ENCODE measurements around the gene LIPA.

Gene LIPA

DNA sequence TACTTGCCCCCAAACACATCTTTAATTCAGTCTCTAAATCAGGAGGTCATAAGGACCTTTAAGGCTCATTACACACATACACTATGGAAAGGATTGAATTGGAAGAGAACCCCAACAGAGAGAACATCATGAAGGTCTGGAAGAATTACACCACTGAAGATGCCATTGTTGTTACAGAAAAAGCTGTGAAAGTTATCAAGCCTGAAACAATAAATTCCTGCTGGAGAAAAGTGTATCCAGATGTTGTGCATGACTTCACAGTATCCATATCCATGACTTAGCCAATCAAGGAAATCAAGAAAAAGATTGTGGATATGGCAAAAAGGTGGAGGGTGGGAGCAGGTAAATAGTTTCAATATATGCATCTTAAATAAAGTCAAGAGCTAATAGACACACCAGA is 13.7 kb downstream of the LIPA start:
- Histone ChIP-seq H3K36me3 (ENCODE audit: insufficient read depth, low read length) (peaks cover 10% of the 10 kb centered on the region), H3K9ac (ENCODE audit: low read length) (no peak overlapping the region), H3K9me3 (ENCODE audit: low read length) (no peaks in the 10 kb centered on the region), H3K4me3 (ENCODE audit: low read depth in 1 of 2, low read length in 2 of 2) (no peak overlapping the region), H3K4me1 (ENCODE audit: insufficient read depth, low read length) (no peaks in the 10 kb centered on the region), H3K27me3 (ENCODE audit: control insufficient read depth in 1 of 2, insufficient read depth in 2 of 2, low read length in 2 of 2) (no peaks in the 10 kb centered on the region), H3K27ac (ENCODE audit: low read depth, low read length) (no peak overlapping the region)

DNA sequence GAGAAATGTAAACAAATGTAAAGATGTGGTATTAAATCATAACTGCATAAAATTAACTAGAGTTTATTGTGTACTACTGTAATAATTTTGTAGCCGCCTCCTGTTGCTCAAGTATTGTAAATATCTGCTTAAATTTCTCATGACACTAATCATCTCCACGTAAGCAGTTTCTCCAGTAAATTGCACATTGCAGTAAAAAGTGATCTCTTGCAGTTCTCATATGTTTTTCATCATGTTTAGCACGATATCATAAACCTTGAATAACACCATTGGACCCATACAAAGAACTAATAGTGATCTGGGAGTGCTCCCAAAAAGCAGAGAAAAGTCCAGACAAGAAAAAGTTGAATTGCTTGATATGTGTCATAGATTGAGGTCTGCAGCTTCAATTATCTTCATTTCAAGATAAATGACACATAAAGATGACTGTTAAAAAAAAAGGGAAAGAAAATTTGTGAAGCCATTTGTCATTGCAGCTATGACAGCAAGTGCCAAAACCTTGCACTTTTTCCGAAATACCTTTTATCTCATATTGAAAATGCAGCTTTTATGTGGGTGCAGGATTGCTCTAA is 15.3 kb downstream of the LIPA start:
- H3K4me1 ChIP-seq (ENCODE audit: insufficient read depth, low read length), result no peaks in the 10 kb centered on the region
- H3K9me3 ChIP-seq (ENCODE audit: low read length), result no peaks in the 10 kb centered on the region
- H3K27ac ChIP-seq (ENCODE audit: low read depth, low read length), result no peak overlapping the region
- peaks cover 10% of the 10 kb centered on the region for H3K36me3 ChIP-seq (ENCODE audit: insufficient read depth, low read length)
- H3K9ac ChIP-seq (ENCODE audit: low read length), result no peak overlapping the region
- H3K4me3 ChIP-seq (ENCODE audit: low read depth in 1 of 2, low read length in 2 of 2), result no peak overlapping the region
- H3K27me3 ChIP-seq (ENCODE audit: control insufficient read depth in 1 of 2, insufficient read depth in 2 of 2, low read length in 2 of 2), result no peaks in the 10 kb centered on the region

DNA sequence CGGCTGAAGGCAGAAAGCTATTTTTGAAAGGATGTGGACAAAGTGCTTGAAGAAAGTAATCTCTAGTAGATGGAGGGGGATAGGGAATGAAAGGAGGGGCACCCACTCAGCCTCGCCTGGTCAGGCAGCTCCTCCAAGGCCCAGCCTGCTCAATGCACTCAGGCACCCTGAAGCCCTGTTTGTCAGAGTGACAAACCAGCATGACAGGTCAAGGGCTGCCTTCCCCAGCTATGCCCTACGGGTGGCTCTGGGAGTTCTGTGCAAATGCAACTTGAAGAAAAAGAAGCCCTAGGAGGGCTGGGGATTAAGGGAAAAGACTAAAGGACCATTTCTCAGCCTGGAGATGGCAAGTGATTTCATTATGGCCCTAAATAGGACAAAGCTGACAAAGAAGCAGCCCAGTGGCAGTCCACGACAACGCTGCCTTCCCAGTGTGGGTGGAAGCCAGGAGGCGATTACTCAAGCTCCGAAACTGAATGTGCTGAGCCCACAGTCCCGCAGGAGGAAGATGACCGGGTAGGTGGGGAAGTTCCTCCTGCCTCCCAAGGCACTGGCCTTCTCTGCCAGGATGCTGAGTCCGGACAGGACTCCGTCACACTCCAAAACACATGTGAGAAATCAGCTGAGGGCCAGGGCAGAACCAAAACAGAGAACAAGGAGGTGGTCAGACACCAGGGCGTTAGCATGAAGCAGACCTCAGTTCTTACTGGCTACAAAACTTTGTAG is 16.3 kb downstream of the LIPA start:
- no peaks in the 10 kb centered on the region for H3K27me3 ChIP-seq (ENCODE audit: control insufficient read depth in 1 of 2, insufficient read depth in 2 of 2, low read length in 2 of 2)
- H3K4me3 ChIP-seq (ENCODE audit: low read depth in 1 of 2, low read length in 2 of 2), result no peak overlapping the region
- peaks cover 10% of the 10 kb centered on the region for H3K36me3 ChIP-seq (ENCODE audit: insufficient read depth, low read length)
- no peaks in the 10 kb centered on the region for H3K4me1 ChIP-seq (ENCODE audit: insufficient read depth, low read length)
- H3K27ac ChIP-seq (ENCODE audit: low read depth, low read length), result no peak overlapping the region
- no peaks in the 10 kb centered on the region for H3K9me3 ChIP-seq (ENCODE audit: low read length)
- no peak overlapping the region for H3K9ac ChIP-seq (ENCODE audit: low read length)

DNA sequence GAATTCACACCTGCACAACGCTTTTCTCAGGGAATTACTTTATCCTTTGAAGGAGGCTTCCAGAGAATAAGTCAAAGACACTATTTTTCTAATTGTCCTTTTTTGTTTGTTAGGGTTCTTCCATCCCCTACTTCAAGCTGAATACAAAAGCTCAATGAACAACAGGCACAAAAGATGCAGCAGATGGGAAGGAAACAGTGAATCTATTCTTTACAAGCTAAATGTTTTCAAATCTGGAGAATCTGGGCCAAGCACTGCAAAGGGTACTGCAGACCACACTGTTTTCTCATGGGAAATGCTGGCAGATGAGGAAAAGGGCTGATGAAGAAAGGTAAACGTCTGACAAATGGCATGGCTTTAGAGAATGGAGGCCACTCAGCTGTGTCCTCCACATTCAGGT is 18.5 kb downstream of the LIPA start:
- Histone ChIP-seq H3K9ac (ENCODE audit: low read length) (no peak overlapping the region), H3K4me3 (ENCODE audit: low read depth in 1 of 2, low read length in 2 of 2) (no peak overlapping the region), H3K27ac (ENCODE audit: low read depth, low read length) (no peak overlapping the region), H3K27me3 (ENCODE audit: control insufficient read depth in 1 of 2, insufficient read depth in 2 of 2, low read length in 2 of 2) (no peaks in the 10 kb centered on the region), H3K9me3 (ENCODE audit: low read length) (no peaks in the 10 kb centered on the region), H3K4me1 (ENCODE audit: insufficient read depth, low read length) (no peaks in the 10 kb centered on the region), H3K36me3 (ENCODE audit: insufficient read depth, low read length) (peaks cover 2% of the 10 kb centered on the region)

DNA sequence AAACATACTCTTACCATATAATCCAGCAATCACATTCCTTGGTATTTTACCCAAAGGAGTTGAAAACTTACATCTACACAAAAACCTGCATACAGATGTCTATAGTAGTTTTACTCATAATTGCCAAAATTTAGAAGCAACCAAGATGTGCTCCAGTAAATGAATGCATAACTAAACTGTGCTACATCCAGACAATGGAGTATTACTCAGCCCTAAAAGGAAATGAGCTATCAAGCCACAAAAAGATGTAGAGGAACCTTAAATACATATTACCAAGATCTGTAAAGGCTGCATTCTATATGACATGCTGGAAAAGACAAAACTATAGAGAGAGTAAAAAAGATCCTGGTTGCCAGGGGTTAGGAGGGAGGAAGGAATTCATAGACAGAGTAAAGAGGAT is 22.6 kb downstream of the LIPA start:
- no peak overlapping the region for H3K27ac ChIP-seq (ENCODE audit: low read depth, low read length)

DNA sequence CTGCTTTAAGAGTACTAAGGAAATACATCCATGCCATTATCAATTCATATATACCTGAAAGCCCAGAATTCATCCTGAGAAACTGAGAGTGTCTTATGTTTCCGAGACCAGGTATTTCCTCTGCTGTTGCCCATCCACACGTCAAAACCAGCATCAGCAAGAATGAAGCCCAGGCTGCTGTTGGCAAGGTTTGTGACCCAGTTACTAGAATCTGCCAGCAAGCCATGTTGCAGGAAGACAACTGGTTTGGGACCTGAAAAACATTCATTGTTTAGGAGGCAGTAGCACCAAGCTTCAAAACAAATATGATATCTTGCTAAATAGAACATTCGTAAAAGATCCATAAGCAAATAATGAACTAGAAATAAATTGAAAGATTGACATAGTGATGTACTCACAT is 23.4 kb downstream of the LIPA start:
- Histone ChIP-seq H3K9me3 (ENCODE audit: low read length) (no peaks in the 10 kb centered on the region), H3K4me3 (ENCODE audit: low read depth in 1 of 2, low read length in 2 of 2) (no peak overlapping the region), H3K36me3 (ENCODE audit: insufficient read depth, low read length) (peaks cover 16% of the 10 kb centered on the region), H3K27me3 (ENCODE audit: control insufficient read depth in 1 of 2, insufficient read depth in 2 of 2, low read length in 2 of 2) (no peaks in the 10 kb centered on the region), H3K27ac (ENCODE audit: low read depth, low read length) (no peak overlapping the region), H3K9ac (ENCODE audit: low read length) (no peak overlapping the region), H3K4me1 (ENCODE audit: insufficient read depth, low read length) (no peaks in the 10 kb centered on the region)

More for the DNA sequence above, 22.6 kb downstream of the LIPA start:
- no peak overlapping the region for H3K4me3 ChIP-seq (ENCODE audit: low read depth in 1 of 2, low read length in 2 of 2)
- no peak overlapping the region for H3K9ac ChIP-seq (ENCODE audit: low read length)
- H3K36me3 ChIP-seq (ENCODE audit: insufficient read depth, low read length), result peaks cover 16% of the 10 kb centered on the region
- no peaks in the 10 kb centered on the region for H3K4me1 ChIP-seq (ENCODE audit: insufficient read depth, low read length)
- H3K27me3 ChIP-seq (ENCODE audit: control insufficient read depth in 1 of 2, insufficient read depth in 2 of 2, low read length in 2 of 2), result no peaks in the 10 kb centered on the region
- no peaks in the 10 kb centered on the region for H3K9me3 ChIP-seq (ENCODE audit: low read length)

DNA sequence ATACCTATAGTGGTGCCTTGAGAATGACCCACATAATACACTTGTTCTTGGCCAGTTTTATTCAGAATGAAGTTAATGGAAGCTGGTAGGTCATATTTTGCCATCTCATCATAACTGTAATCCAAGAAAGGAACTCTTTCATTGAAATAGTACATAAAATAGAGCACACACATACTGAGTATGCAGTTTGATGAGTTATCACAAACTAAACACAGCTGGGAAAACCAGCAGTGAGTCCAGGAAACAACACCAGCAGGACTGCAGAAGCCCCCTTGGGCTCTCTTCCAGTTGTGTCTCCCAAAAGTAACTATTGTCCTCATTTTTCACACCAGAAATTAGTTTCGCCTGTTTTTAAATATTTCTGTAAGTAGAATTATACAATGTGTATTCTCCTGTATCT is 24.7 kb downstream of the LIPA start:
- peaks cover 16% of the 10 kb centered on the region for H3K36me3 ChIP-seq (ENCODE audit: insufficient read depth, low read length)
- no peaks in the 10 kb centered on the region for H3K4me1 ChIP-seq (ENCODE audit: insufficient read depth, low read length)
- no peaks in the 10 kb centered on the region for H3K27me3 ChIP-seq (ENCODE audit: control insufficient read depth in 1 of 2, insufficient read depth in 2 of 2, low read length in 2 of 2)
- H3K9me3 ChIP-seq (ENCODE audit: low read length), result no peaks in the 10 kb centered on the region
- no peak overlapping the region for H3K9ac ChIP-seq (ENCODE audit: low read length)
- H3K27ac ChIP-seq (ENCODE audit: low read depth, low read length), result no peak overlapping the region
- H3K4me3 ChIP-seq (ENCODE audit: low read depth in 1 of 2, low read length in 2 of 2), result no peak overlapping the region

DNA sequence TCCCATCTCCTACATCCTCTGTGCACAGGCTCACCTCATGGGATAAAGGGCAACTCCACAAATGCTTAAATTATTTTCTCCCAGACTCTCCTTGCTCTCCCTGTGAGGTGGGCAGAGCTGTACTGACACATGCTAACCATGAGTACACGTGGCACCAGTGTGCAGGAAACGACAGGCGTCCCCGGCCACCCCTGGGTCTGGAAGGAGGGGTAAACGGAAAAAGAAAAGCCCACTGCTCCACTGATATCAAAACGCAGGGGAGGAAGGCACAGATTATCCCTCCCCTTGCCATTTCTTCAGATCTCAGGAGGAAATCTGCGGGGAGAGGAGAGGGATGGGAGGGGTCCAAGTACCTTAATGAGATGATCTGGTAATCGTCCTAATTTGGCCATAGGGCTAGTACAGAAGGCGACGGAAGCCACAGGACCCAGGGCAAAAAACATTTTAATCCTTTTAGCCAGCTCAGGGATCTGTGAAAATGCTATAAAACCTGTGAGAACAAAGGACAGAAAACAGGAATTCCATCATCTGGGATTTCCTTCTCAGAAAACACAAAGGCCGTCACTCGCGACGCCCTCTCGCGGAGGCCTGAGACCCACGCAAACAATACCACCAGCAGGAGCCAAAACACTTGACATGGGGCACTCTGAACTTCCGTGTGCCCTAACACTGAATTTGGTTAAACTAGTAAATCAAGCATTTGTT is 26.7 kb downstream of the LIPA start:
- no peak overlapping the region for H3K4me3 ChIP-seq (ENCODE audit: low read depth in 1 of 2, low read length in 2 of 2)
- H3K36me3 ChIP-seq (ENCODE audit: insufficient read depth, low read length), result peaks cover 21% of the 10 kb centered on the region
- H3K4me1 ChIP-seq (ENCODE audit: insufficient read depth, low read length), result no peaks in the 10 kb centered on the region
- H3K27me3 ChIP-seq (ENCODE audit: control insufficient read depth in 1 of 2, insufficient read depth in 2 of 2, low read length in 2 of 2), result no peaks in the 10 kb centered on the region
- H3K9me3 ChIP-seq (ENCODE audit: low read length), result no peaks in the 10 kb centered on the region
- H3K27ac ChIP-seq (ENCODE audit: low read depth, low read length), result no peak overlapping the region
- H3K9ac ChIP-seq (ENCODE audit: low read length), result no peak overlapping the region

DNA sequence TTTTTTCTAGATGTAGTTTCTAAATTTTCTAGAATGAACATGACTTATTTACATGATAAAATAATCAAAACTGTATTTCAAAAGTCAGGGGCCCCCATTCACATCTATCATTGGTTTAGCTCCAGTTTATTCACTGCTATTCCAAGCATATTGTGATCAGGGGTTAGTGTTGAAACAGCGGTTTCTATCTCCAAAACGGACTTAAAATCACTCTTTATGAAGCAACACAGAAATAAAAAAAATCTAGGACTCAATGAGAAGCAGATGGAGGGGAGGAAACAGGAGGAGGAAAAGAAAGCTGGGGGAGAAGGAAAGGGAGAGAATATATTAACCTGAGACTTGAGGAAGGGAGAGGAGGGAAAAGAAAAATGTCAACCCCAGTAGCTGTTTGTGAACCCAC is 29.7 kb downstream of the LIPA start:
- no peak overlapping the region for H3K9ac ChIP-seq (ENCODE audit: low read length)
- H3K36me3 ChIP-seq (ENCODE audit: insufficient read depth, low read length), result peaks cover 10% of the 10 kb centered on the region
- H3K27ac ChIP-seq (ENCODE audit: low read depth, low read length), result no peak overlapping the region
- H3K27me3 ChIP-seq (ENCODE audit: control insufficient read depth in 1 of 2, insufficient read depth in 2 of 2, low read length in 2 of 2), result no peaks in the 10 kb centered on the region
- peaks cover 7% of the 10 kb centered on the region for H3K4me1 ChIP-seq (ENCODE audit: insufficient read depth, low read length)
- H3K9me3 ChIP-seq (ENCODE audit: low read length), result no peaks in the 10 kb centered on the region
- no peak overlapping the region for H3K4me3 ChIP-seq (ENCODE audit: low read depth in 1 of 2, low read length in 2 of 2)

DNA sequence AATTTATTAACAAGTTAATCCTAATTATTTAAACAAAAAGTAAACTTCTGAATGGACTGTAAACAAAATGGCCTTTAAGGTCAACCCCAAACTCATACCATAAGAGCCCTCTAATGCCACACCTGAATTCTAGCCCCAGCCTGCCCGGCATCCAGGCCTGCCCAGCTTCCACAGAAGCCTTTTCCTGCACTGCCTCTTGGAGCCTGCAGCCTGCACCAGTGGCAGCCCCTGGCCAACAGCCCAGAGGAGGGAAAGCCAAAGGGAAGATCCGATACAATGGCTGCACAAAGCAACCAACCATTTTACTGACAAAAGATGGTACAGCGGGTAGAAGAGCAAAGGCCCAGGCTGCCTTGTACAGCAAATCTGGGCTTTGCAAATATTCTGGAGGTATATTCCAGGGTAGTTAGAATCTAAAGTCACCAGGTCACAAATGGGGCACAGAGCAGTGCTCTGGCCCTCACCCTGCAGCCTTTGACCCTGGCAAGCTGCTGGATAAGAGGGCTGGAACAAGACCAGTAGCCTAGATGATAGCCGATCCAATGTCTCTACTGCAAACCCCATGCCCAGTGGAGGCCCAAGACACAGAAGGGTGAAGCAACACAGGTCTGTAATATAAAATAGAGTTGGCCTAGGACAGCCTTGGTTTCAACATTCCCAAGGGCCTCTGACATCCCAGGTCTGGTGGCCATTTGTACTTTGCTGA is 31.9 kb downstream of the LIPA start:
- no peaks in the 10 kb centered on the region for H3K27me3 ChIP-seq (ENCODE audit: control insufficient read depth in 1 of 2, insufficient read depth in 2 of 2, low read length in 2 of 2)
- peaks cover 7% of the 10 kb centered on the region for H3K4me1 ChIP-seq (ENCODE audit: insufficient read depth, low read length)
- no peak overlapping the region for H3K9ac ChIP-seq (ENCODE audit: low read length)
- H3K4me3 ChIP-seq (ENCODE audit: low read depth in 1 of 2, low read length in 2 of 2), result no peak overlapping the region
- no peaks in the 10 kb centered on the region for H3K9me3 ChIP-seq (ENCODE audit: low read length)
- H3K27ac ChIP-seq (ENCODE audit: low read depth, low read length), result no peak overlapping the region
- peaks cover 7% of the 10 kb centered on the region for H3K36me3 ChIP-seq (ENCODE audit: insufficient read depth, low read length)
